ENCODE data around the gene DPM3. TPM values are rescaled to one million over a fixed set of nuclear protein-coding genes. Genes with fewer than 3 reads are reported as not detected.
"Not testable (repeated sequence)": the region's sequence is repeated elsewhere in the genome, so short reads cannot be mapped to it uniquely, and the experiment has no call there.

Gene DPM3
- total RNA-seq, 1 experiment from 2014 or later: 49.8 TPM

- not testable (repeated sequence) for DNase-seq (ENCODE audit: extremely low read depth, low read depth)
These were observed 22.3 kb upstream of the DPM3 start for GRCh38 chr1:155162631-155163030.

GRCh38 chr1:155160128-155160527 lies 19.8 kb upstream of the DPM3 start:
- DNase-seq (ENCODE audit: extremely low read depth, low read depth): no peak

- no peak for DNase-seq (ENCODE audit: extremely low read depth, low read depth)
These were observed 18.7 kb upstream of the DPM3 start for GRCh38 chr1:155158991-155159390.

- DNase-seq (ENCODE audit: extremely low read depth, low read depth): not testable (repeated sequence)
These were observed 15.8 kb upstream of the DPM3 start for GRCh38 chr1:155155996-155156643.

- no peak for DNase-seq (ENCODE audit: extremely low read depth, low read depth)
These were observed 5.2 kb upstream of the DPM3 start for GRCh38 chr1:155145491-155145890.

GRCh38 chr1:155141749-155142148 lies 1.4 kb upstream of the DPM3 start:
- DNase-seq (ENCODE audit: extremely low read depth, low read depth): no peak

- DNase-seq (ENCODE audit: extremely low read depth, low read depth): no peak
These were observed 261 bp upstream of the DPM3 start for GRCh38 chr1:155140630-155140953.

GRCh38 chr1:155137154-155137949 lies 3.0 kb downstream of the DPM3 start:
- DNase-seq (ENCODE audit: extremely low read depth, low read depth): no peak

- DNase-seq (ENCODE audit: extremely low read depth, low read depth): no peak
These were observed 3.6 kb downstream of the DPM3 start for GRCh38 chr1:155136748-155137147.

GRCh38 chr1:155135415-155136028 lies 4.8 kb downstream of the DPM3 start, which contains the start of gene SLC50A1:
Gene SLC50A1 (plus strand): TSS chr1:155135852. CDS start chr1:155135912, 60 bp downstream.
- peak; percentile 91 for DNase-seq (ENCODE audit: extremely low read depth, low read depth)

GRCh38 chr1:155134880-155135414 lies 5.4 kb downstream of the DPM3 start:
- peak; percentile 89 for DNase-seq (ENCODE audit: extremely low read depth, low read depth)

GRCh38 chr1:155134322-155134721 lies 6.0 kb downstream of the DPM3 start:
- DNase-seq (ENCODE audit: extremely low read depth, low read depth): no peak

GRCh38 chr1:155133799-155134281 lies 6.5 kb downstream of the DPM3 start:
- no peak for DNase-seq (ENCODE audit: extremely low read depth, low read depth)

- no peak for DNase-seq (ENCODE audit: extremely low read depth, low read depth)
These were observed 8.5 kb downstream of the DPM3 start for GRCh38 chr1:155131856-155132255.

GRCh38 chr1:155131285-155131684 lies 9.0 kb downstream of the DPM3 start:
- DNase-seq (ENCODE audit: extremely low read depth, low read depth): no peak

- DNase-seq (ENCODE audit: extremely low read depth, low read depth): no peak
These were observed 9.9 kb downstream of the DPM3 start for GRCh38 chr1:155130272-155131006.

- no peak for DNase-seq (ENCODE audit: extremely low read depth, low read depth)
These were observed 11.4 kb downstream of the DPM3 start for GRCh38 chr1:155128755-155129473.

GRCh38 chr1:155127967-155128754 lies 12.2 kb downstream of the DPM3 start:
- DNase-seq (ENCODE audit: extremely low read depth, low read depth): no peak

Measured in NCI-H460 (cell line).